B cell (primary cell): ENCODE data around the gene KANTR.

Source experiments
- EZH2 ChIP-seq: IDR thresholded peaks from 2 replicates; pipeline ENCODE4 v1.6.1; 2012; ENCODE audit warnings: borderline replicate concordance, low read depth, mild to moderate bottlenecking, moderate library complexity, low read length; ENCODE audit not compliant: insufficient read depth, poor library complexity, severe bottlenecking
- TF ChIP-seq, protein P1 (sequence below): fragments of 200-600 bp; IDR thresholded peaks from one replicate; pipeline ENCODE4 v1.8.0; 2022; ENCODE audit warnings: antibody characterized with exemption, mild to moderate bottlenecking

DNA sequence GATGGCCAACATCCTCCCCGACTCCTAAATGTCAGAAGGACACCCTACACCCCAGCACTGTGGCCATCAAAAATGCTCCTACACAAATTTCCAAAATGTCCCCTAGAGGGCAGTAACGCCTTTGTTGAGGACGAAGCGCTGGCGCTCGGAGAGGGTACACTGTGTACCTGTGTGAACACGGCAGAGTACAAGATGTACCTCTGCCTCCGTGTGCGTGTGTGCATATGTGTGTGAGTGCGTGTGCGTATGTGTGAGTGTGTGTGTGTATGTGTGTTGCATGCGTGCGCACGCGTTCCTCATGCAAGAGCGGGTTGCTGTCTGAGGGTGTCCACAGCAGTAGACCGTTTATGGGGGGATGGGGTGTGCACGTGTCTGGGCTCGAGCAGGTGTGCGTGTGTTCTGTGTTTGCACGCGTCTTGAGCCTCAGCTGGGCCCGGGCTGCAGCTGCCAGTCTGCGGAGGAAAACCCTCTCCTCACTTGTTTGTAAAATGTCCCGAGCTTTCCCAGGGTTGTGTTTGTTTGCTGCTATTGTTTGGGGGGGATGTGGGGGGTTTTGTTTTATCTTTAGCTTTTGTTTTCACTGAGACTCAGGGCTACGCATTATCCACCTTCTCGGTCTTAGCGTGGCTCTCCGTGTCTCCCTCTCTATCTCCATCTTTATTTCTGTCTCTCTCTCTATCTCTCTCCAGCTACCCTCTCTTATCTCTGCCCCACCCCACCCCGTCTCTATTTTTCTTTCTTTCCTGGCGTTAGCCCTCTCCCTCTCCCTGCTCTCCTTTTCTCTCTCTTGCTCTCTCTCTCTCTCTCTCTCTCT lies 22.1 kb upstream of the KANTR start:
- TF ChIP-seq, protein P1, sequence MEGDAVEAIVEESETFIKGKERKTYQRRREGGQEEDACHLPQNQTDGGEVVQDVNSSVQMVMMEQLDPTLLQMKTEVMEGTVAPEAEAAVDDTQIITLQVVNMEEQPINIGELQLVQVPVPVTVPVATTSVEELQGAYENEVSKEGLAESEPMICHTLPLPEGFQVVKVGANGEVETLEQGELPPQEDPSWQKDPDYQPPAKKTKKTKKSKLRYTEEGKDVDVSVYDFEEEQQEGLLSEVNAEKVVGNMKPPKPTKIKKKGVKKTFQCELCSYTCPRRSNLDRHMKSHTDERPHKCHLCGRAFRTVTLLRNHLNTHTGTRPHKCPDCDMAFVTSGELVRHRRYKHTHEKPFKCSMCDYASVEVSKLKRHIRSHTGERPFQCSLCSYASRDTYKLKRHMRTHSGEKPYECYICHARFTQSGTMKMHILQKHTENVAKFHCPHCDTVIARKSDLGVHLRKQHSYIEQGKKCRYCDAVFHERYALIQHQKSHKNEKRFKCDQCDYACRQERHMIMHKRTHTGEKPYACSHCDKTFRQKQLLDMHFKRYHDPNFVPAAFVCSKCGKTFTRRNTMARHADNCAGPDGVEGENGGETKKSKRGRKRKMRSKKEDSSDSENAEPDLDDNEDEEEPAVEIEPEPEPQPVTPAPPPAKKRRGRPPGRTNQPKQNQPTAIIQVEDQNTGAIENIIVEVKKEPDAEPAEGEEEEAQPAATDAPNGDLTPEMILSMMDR: peak; percentile 69
- no peak for TF ChIP-seq EZH2
